ENCODE results near the gene SPHK2.

GRCh38 chr19:48582168-48582567 lies 37.1 kb upstream of the SPHK2 start:
- TF ChIP-seq, protein P1, sequence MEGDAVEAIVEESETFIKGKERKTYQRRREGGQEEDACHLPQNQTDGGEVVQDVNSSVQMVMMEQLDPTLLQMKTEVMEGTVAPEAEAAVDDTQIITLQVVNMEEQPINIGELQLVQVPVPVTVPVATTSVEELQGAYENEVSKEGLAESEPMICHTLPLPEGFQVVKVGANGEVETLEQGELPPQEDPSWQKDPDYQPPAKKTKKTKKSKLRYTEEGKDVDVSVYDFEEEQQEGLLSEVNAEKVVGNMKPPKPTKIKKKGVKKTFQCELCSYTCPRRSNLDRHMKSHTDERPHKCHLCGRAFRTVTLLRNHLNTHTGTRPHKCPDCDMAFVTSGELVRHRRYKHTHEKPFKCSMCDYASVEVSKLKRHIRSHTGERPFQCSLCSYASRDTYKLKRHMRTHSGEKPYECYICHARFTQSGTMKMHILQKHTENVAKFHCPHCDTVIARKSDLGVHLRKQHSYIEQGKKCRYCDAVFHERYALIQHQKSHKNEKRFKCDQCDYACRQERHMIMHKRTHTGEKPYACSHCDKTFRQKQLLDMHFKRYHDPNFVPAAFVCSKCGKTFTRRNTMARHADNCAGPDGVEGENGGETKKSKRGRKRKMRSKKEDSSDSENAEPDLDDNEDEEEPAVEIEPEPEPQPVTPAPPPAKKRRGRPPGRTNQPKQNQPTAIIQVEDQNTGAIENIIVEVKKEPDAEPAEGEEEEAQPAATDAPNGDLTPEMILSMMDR (IDR thresholded peaks at IDR 0.05): no peak
- TF ChIP-seq POLR2A (IDR thresholded peaks at IDR 0.05): no peak
- TF ChIP-seq POLR2AphosphoS5 (IDR thresholded peaks at IDR 0.05): no peak
- TF ChIP-seq EP300 (IDR thresholded peaks at IDR 0.05): no peak

All from gastroesophageal sphincter (tissue), 3 donors.